Suprapubic skin (tissue), 4 donors: ENCODE data around the gene RETN. TPM values are rescaled to one million over a fixed set of nuclear protein-coding genes. Genes with fewer than 3 reads are reported as not detected.

Experiments used
- DNase-seq, 2 donors: peaks; one replicate each; pipeline ENCODE4 v3.0.0-alpha.2; 2019; ENCODE audit warnings: low spot score in 2 of 2
- H3K27ac ChIP-seq: fragments of 200-600 bp; sonication (generic); one replicate; pipeline ENCODE4 v1.5.1; 2019
- H3K27me3 ChIP-seq: fragments of 200-600 bp; sonication (generic); one replicate; pipeline ENCODE4 v1.5.1; 2019
- H3K36me3 ChIP-seq: fragments of 200-600 bp; sonication (generic); one replicate; pipeline ENCODE4 v1.5.1; 2019
- H3K4me1 ChIP-seq: fragments of 200-600 bp; sonication (generic); one replicate; pipeline ENCODE4 v1.5.1; 2019
- H3K4me3 ChIP-seq: fragments of 200-600 bp; sonication (generic); one replicate; pipeline ENCODE4 v1.5.1; 2019; ENCODE audit warnings: mild to moderate bottlenecking
- H3K9me3 ChIP-seq: fragments of 200-600 bp; sonication (generic); one replicate; pipeline ENCODE4 v1.5.1; 2019
- EP300 ChIP-seq: sonication (generic); formaldehyde crosslinking; IDR thresholded peaks from one replicate; pipeline ENCODE4 v1.6.1; 2017; ENCODE audit warnings: antibody characterized with exemption
- POLR2A ChIP-seq, 2 donors: fragments of 450-650 bp; IDR thresholded peaks; one replicate each; pipeline ENCODE4 v1.6.1; 2017; ENCODE audit warnings: antibody characterized with exemption in 2 of 2, mild to moderate bottlenecking in 2 of 2, moderate library complexity in 2 of 2
- POLR2AphosphoS5 ChIP-seq, 3 donors: sonication (generic); formaldehyde crosslinking; IDR thresholded peaks; one replicate each; pipeline ENCODE4 v1.6.1; 2017; ENCODE audit warnings: antibody characterized with exemption in 3 of 3
- WGBS: methylation state at CpG from one replicate; pipeline ENCODE4 v1.1.5; 2018; 5-methylcytosine and 5-hydroxymethylcytosine counted together
- total RNA-seq, 4 donors: library from RNA; depleted of rRNA; stranded (reverse); fragments of >200 nt; gene quantifications; one replicate each; pipeline ENCODE4 v1.1.0, GENCODE V29; 2016
- TF ChIP-seq, protein P1 (sequence below), 2 donors: fragments of 200-600 bp in 1 of 2; fragments of 450-650 bp in 1 of 2; sonication (generic) in 1 of 2; IDR thresholded peaks; one replicate each; pipeline ENCODE4 v1.5.1; 2016 to 2019; ENCODE audit warnings: antibody characterized with exemption in 2 of 2, mild to moderate bottlenecking in 1 of 2, moderate library complexity in 1 of 2

Gene RETN
- total RNA-seq, 4 donors from 2014 or later = not detected

GRCh38 chr19:7644550-7644877, 24.3 kb upstream of the RETN start:
- no peak for DNase-seq
- Histone ChIP-seq H3K9me3 (no peaks in the 10 kb centered on the region), H3K27ac (no peak overlapping the region), H3K4me1 (no peaks in the 10 kb centered on the region), H3K4me3 (no peak overlapping the region), H3K27me3 (peaks cover 3% of the 10 kb centered on the region), H3K36me3 (peaks cover 22% of the 10 kb centered on the region)
- TF ChIP-seq, protein P1, sequence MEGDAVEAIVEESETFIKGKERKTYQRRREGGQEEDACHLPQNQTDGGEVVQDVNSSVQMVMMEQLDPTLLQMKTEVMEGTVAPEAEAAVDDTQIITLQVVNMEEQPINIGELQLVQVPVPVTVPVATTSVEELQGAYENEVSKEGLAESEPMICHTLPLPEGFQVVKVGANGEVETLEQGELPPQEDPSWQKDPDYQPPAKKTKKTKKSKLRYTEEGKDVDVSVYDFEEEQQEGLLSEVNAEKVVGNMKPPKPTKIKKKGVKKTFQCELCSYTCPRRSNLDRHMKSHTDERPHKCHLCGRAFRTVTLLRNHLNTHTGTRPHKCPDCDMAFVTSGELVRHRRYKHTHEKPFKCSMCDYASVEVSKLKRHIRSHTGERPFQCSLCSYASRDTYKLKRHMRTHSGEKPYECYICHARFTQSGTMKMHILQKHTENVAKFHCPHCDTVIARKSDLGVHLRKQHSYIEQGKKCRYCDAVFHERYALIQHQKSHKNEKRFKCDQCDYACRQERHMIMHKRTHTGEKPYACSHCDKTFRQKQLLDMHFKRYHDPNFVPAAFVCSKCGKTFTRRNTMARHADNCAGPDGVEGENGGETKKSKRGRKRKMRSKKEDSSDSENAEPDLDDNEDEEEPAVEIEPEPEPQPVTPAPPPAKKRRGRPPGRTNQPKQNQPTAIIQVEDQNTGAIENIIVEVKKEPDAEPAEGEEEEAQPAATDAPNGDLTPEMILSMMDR (IDR thresholded peaks at IDR 0.05) = no peak
- no peak for TF ChIP-seq POLR2A (IDR thresholded peaks at IDR 0.05)
- TF ChIP-seq POLR2AphosphoS5 (IDR thresholded peaks at IDR 0.05) = no peak
- no peak for TF ChIP-seq EP300
- WGBS = 88% methylated on average over 6 of the region's 20 CpGs

- Histone ChIP-seq H3K27ac (no peak overlapping the region), H3K36me3 (peaks cover 22% of the 10 kb centered on the region), H3K27me3 (peaks cover 3% of the 10 kb centered on the region), H3K9me3 (no peaks in the 10 kb centered on the region), H3K4me3 (no peak overlapping the region), H3K4me1 (no peaks in the 10 kb centered on the region)
- TF ChIP-seq POLR2AphosphoS5 (IDR thresholded peaks at IDR 0.05) = no peak
- no peak for TF ChIP-seq EP300
- TF ChIP-seq, protein P1 (IDR thresholded peaks at IDR 0.05) = no peak
- no peak for TF ChIP-seq POLR2A (IDR thresholded peaks at IDR 0.05)
- DNase-seq = no peak
- 88% methylated on average over 8 of the region's 14 CpGs for WGBS
Measured at GRCh38 chr19:7645163-7645562, 23.7 kb upstream of the RETN start.

GRCh38 chr19:7645656-7646425, 23.0 kb upstream of the RETN start:
- Histone ChIP-seq H3K36me3 (peaks cover 22% of the 10 kb centered on the region), H3K9me3 (no peaks in the 10 kb centered on the region), H3K27me3 (peaks cover 9% of the 10 kb centered on the region), H3K27ac (no peak overlapping the region), H3K4me3 (no peak overlapping the region), H3K4me1 (no peaks in the 10 kb centered on the region)
- TF ChIP-seq, protein P1 (IDR thresholded peaks at IDR 0.05) = no peak
- TF ChIP-seq POLR2A (IDR thresholded peaks at IDR 0.05) (no peak), EP300 (no peak), POLR2AphosphoS5 (IDR thresholded peaks at IDR 0.05) (no peak)
- DNase-seq = no peak
- 72% methylated on average over 17 of the region's 20 CpGs for WGBS

DNA sequence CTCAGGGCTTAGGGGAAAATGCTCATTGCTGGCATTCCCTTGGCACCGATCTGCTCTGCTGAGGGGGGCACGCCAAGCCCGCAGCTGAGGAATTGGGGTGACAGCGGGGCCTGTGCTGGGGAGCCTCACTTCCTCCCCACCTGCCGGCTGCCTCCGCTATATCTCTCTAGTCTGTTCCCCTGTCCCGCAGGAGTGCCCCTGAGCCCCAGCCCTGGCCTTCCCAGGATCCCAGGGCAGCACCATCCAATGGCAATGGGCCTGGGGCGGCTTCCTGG, 22.5 kb upstream of the RETN start:
- TF ChIP-seq, protein P1 (IDR thresholded peaks at IDR 0.05) = no peak
- TF ChIP-seq POLR2AphosphoS5 (IDR thresholded peaks at IDR 0.05) (no peak), EP300 (no peak), POLR2A (IDR thresholded peaks at IDR 0.05) (no peak)
- no peaks in the 10 kb centered on the region for H3K4me1 ChIP-seq
- H3K4me3 ChIP-seq = no peak overlapping the region
- 100% methylated on average over 1 of the region's 8 CpGs for WGBS
- no peaks in the 10 kb centered on the region for H3K9me3 ChIP-seq
- DNase-seq = no peak
- H3K27me3 ChIP-seq = peaks cover 10% of the 10 kb centered on the region
- peaks cover 22% of the 10 kb centered on the region for H3K36me3 ChIP-seq
- H3K27ac ChIP-seq = no peak overlapping the region

GRCh38 chr19:7647156-7647555, 21.7 kb upstream of the RETN start:
- H3K27ac ChIP-seq = no peak overlapping the region
- TF ChIP-seq, protein P1 (IDR thresholded peaks at IDR 0.05) = no peak
- TF ChIP-seq POLR2A (IDR thresholded peaks at IDR 0.05) (no peak), EP300 (no peak), POLR2AphosphoS5 (IDR thresholded peaks at IDR 0.05) (no peak)
- H3K36me3 ChIP-seq = peaks cover 21% of the 10 kb centered on the region
- H3K4me1 ChIP-seq = peaks cover 6% of the 10 kb centered on the region
- no peaks in the 10 kb centered on the region for H3K9me3 ChIP-seq
- H3K4me3 ChIP-seq = no peak overlapping the region
- DNase-seq = no peak
- H3K27me3 ChIP-seq = peaks cover 10% of the 10 kb centered on the region
- WGBS = 71% methylated on average over 11 of the region's 26 CpGs
